SK-N-SH treated with all-trans-retinoic acid at 6 μM for 48 hours (cell line): ENCODE measurements around the gene DIABLO.

Experiments
- ATAC-seq: fragments of 200-7000 bp; cut with Tn5 transposase; 3 replicates; pipeline ENCODE4 v1.9.1; 2020; ENCODE audit warnings: mild to moderate bottlenecking, moderate library complexity
- ARNTL ChIP-seq: fragments of 450-650 bp; formaldehyde crosslinking; IDR thresholded peaks from 2 replicates; pipeline ENCODE4 v1.5.0; 2020; ENCODE audit warnings: low read depth, mild to moderate bottlenecking, moderate library complexity, borderline replicate concordance
- BACH2 ChIP-seq: fragments of 250-450 bp; sonication (Bioruptor Pico); IDR thresholded peaks from 2 replicates; pipeline ENCODE4 v1.9.0; 2021; ENCODE audit warnings: mild to moderate bottlenecking, borderline replicate concordance
- CSDC2 ChIP-seq: fragments of 250-450 bp; sonication (Bioruptor Pico); IDR thresholded peaks from 2 replicates; pipeline ENCODE4 v1.5.0; 2020; ENCODE audit warnings: mild to moderate bottlenecking, moderate library complexity
- ESRRG ChIP-seq: fragments of 250-450 bp; sonication (Bioruptor Pico); IDR thresholded peaks from 2 replicates; pipeline ENCODE4 v1.6.1; 2021; ENCODE audit warnings: mild to moderate bottlenecking
- GLIS3 ChIP-seq: fragments of 250-450 bp; sonication (Bioruptor Pico); IDR thresholded peaks from 2 replicates; pipeline ENCODE4 v1.5.0; 2020; ENCODE audit warnings: mild to moderate bottlenecking, moderate library complexity
- ISL1 ChIP-seq: fragments of 250-450 bp; sonication (Bioruptor Pico); IDR thresholded peaks from 2 replicates; pipeline ENCODE4 v2.1.2; 2022; ENCODE audit warnings: mild to moderate bottlenecking, moderate library complexity
- OSR1 ChIP-seq: fragments of 250-450 bp; sonication (Bioruptor Pico); IDR thresholded peaks from 2 replicates; pipeline ENCODE4 v1.8.0; 2022; ENCODE audit warnings: moderate library complexity, mild to moderate bottlenecking, inconsistent platforms
- PPARA ChIP-seq: fragments of 250-450 bp; sonication (Bioruptor Pico); IDR thresholded peaks from 2 replicates; pipeline ENCODE4 v1.5.0; 2020; ENCODE audit warnings: mild to moderate bottlenecking, borderline replicate concordance
- RARB ChIP-seq: fragments of 250-450 bp; sonication (Bioruptor Pico); IDR thresholded peaks from 2 replicates; pipeline ENCODE4 v1.8.0; 2021; ENCODE audit warnings: mild to moderate bottlenecking, moderate library complexity
- SNAI2 ChIP-seq: fragments of 250-450 bp; sonication (Bioruptor Pico); IDR thresholded peaks from 2 replicates; pipeline ENCODE4 v1.5.0; 2020; ENCODE audit warnings: mild to moderate bottlenecking, moderate library complexity
- TCF4 ChIP-seq: fragments of 250-450 bp; sonication (Bioruptor Pico); IDR thresholded peaks from 2 replicates; pipeline ENCODE4 v1.8.0; 2021; ENCODE audit warnings: mild to moderate bottlenecking, moderate library complexity, borderline replicate concordance
- TOX ChIP-seq: fragments of 250-450 bp; sonication (Bioruptor Pico); IDR thresholded peaks from 2 replicates; pipeline ENCODE4 v1.8.0; 2021; ENCODE audit warnings: mild to moderate bottlenecking, moderate library complexity, borderline replicate concordance
- ZC3H10 ChIP-seq: fragments of 250-450 bp; sonication (Bioruptor Pico); IDR thresholded peaks from 2 replicates; pipeline ENCODE4 v1.5.1; 2021; ENCODE audit warnings: mild to moderate bottlenecking, moderate library complexity
- ZFP3 ChIP-seq: fragments of 250-450 bp; sonication (Bioruptor Pico); IDR thresholded peaks from 2 replicates; pipeline ENCODE4 v1.5.0; 2020; ENCODE audit warnings: mild to moderate bottlenecking, moderate library complexity
- ZFP30 ChIP-seq: fragments of 450-650 bp; formaldehyde crosslinking; IDR thresholded peaks from 2 replicates; pipeline ENCODE4 v1.5.0; 2022; ENCODE audit warnings: mild to moderate bottlenecking, moderate library complexity
- ZNF565 ChIP-seq: fragments of 450-650 bp; formaldehyde crosslinking; conservative IDR thresholded peaks from 2 replicates; pipeline ENCODE4 v1.5.0; 2020; ENCODE audit warnings: low read depth, mild to moderate bottlenecking, moderate library complexity
- ZNF70 ChIP-seq: fragments of 450-650 bp; formaldehyde crosslinking; IDR thresholded peaks from 2 replicates; pipeline ENCODE4 v1.5.0; 2020; ENCODE audit warnings: mild to moderate bottlenecking, moderate library complexity
- ZNF8 ChIP-seq: fragments of 450-650 bp; formaldehyde crosslinking; IDR thresholded peaks from 2 replicates; pipeline ENCODE4 v1.5.0; 2020; ENCODE audit warnings: mild to moderate bottlenecking, moderate library complexity
- TF ChIP-seq, protein P1 (sequence below): fragments of 250-450 bp; sonication (Bioruptor Pico); IDR thresholded peaks from 2 replicates; pipeline ENCODE4 v1.5.1; 2021; ENCODE audit warnings: mild to moderate bottlenecking, moderate library complexity
- TF ChIP-seq, protein P2 (sequence below): fragments of 250-450 bp; sonication (Bioruptor Pico); IDR thresholded peaks from 2 replicates; pipeline ENCODE4 v1.5.1; 2020; ENCODE audit warnings: low read depth, mild to moderate bottlenecking, moderate library complexity
- TF ChIP-seq, protein P3 (sequence below): fragments of 250-450 bp; sonication (Bioruptor Pico); IDR thresholded peaks from 2 replicates; pipeline ENCODE4 v1.8.0; 2020; ENCODE audit warnings: mild to moderate bottlenecking, moderate library complexity, borderline replicate concordance
- TF ChIP-seq, protein P4 (sequence below): fragments of 250-450 bp; sonication (Bioruptor Pico); IDR thresholded peaks from 2 replicates; pipeline ENCODE4 v1.5.0; 2020; ENCODE audit warnings: mild to moderate bottlenecking, moderate library complexity

The DIABLO gene

DNA sequence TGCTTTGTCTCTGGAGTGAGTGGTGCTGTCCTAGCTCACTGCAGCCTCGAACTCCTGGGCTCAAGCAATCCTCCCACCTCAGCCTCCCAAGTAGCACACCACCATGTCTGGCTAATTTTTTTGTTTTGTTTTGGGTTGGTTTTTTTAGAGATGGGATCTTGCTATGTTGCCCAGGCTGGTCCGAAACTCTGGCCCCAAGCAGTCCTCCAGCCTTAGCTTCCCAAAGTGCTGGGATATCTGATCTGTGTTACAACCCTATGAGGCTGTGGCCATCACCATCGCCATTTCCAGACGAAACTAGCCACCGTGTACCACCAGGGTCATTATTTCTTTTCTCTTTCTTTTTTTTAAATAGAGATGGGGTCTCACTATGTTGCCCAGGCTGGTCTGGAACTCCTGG lies 54.5 kb downstream of the DIABLO start:
- TF ChIP-seq ZC3H10 (CRISPR knock-in tag) (no peak), TOX (CRISPR knock-in tag) (no peak), ZNF70 (CRISPR knock-in tag) (no peak), ZFP3 (CRISPR knock-in tag) (no peak), OSR1 (CRISPR knock-in tag) (no peak), ZFP30 (CRISPR knock-in tag) (no peak), RARB (CRISPR knock-in tag) (no peak), ESRRG (CRISPR knock-in tag) (no peak), PPARA (CRISPR knock-in tag) (no peak), ARNTL (CRISPR knock-in tag) (no peak), TCF4 (CRISPR knock-in tag) (no peak), BACH2 (no peak), ZNF565 (CRISPR knock-in tag) (no peak), SNAI2 (no peak), GLIS3 (CRISPR knock-in tag) (no peak)
- TF ChIP-seq, protein P1, sequence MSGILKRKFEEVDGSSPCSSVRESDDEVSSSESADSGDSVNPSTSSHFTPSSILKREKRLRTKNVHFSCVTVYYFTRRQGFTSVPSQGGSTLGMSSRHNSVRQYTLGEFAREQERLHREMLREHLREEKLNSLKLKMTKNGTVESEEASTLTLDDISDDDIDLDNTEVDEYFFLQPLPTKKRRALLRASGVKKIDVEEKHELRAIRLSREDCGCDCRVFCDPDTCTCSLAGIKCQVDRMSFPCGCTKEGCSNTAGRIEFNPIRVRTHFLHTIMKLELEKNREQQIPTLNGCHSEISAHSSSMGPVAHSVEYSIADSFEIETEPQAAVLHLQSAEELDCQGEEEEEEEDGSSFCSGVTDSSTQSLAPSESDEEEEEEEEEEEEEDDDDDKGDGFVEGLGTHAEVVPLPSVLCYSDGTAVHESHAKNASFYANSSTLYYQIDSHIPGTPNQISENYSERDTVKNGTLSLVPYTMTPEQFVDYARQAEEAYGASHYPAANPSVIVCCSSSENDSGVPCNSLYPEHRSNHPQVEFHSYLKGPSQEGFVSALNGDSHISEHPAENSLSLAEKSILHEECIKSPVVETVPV (CRISPR knock-in tag), result no peak
- TF ChIP-seq, protein P2, sequence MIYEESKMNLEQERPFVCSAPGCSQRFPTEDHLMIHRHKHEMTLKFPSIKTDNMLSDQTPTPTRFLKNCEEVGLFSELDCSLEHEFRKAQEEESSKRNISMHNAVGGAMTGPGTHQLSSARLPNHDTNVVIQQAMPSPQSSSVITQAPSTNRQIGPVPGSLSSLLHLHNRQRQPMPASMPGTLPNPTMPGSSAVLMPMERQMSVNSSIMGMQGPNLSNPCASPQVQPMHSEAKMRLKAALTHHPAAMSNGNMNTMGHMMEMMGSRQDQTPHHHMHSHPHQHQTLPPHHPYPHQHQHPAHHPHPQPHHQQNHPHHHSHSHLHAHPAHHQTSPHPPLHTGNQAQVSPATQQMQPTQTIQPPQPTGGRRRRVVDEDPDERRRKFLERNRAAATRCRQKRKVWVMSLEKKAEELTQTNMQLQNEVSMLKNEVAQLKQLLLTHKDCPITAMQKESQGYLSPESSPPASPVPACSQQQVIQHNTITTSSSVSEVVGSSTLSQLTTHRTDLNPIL (CRISPR knock-in tag), result no peak
- TF ChIP-seq, protein P3, sequence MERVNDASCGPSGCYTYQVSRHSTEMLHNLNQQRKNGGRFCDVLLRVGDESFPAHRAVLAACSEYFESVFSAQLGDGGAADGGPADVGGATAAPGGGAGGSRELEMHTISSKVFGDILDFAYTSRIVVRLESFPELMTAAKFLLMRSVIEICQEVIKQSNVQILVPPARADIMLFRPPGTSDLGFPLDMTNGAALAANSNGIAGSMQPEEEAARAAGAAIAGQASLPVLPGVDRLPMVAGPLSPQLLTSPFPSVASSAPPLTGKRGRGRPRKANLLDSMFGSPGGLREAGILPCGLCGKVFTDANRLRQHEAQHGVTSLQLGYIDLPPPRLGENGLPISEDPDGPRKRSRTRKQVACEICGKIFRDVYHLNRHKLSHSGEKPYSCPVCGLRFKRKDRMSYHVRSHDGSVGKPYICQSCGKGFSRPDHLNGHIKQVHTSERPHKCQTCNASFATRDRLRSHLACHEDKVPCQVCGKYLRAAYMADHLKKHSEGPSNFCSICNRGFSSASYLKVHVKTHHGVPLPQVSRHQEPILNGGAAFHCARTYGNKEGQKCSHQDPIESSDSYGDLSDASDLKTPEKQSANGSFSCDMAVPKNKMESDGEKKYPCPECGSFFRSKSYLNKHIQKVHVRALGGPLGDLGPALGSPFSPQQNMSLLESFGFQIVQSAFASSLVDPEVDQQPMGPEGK (CRISPR knock-in tag), result no peak
- TF ChIP-seq, protein P4, sequence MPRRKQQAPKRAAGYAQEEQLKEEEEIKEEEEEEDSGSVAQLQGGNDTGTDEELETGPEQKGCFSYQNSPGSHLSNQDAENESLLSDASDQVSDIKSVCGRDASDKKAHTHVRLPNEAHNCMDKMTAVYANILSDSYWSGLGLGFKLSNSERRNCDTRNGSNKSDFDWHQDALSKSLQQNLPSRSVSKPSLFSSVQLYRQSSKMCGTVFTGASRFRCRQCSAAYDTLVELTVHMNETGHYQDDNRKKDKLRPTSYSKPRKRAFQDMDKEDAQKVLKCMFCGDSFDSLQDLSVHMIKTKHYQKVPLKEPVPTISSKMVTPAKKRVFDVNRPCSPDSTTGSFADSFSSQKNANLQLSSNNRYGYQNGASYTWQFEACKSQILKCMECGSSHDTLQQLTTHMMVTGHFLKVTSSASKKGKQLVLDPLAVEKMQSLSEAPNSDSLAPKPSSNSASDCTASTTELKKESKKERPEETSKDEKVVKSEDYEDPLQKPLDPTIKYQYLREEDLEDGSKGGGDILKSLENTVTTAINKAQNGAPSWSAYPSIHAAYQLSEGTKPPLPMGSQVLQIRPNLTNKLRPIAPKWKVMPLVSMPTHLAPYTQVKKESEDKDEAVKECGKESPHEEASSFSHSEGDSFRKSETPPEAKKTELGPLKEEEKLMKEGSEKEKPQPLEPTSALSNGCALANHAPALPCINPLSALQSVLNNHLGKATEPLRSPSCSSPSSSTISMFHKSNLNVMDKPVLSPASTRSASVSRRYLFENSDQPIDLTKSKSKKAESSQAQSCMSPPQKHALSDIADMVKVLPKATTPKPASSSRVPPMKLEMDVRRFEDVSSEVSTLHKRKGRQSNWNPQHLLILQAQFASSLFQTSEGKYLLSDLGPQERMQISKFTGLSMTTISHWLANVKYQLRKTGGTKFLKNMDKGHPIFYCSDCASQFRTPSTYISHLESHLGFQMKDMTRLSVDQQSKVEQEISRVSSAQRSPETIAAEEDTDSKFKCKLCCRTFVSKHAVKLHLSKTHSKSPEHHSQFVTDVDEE (CRISPR knock-in tag), result no peak
- no peak for ATAC-seq

DNA sequence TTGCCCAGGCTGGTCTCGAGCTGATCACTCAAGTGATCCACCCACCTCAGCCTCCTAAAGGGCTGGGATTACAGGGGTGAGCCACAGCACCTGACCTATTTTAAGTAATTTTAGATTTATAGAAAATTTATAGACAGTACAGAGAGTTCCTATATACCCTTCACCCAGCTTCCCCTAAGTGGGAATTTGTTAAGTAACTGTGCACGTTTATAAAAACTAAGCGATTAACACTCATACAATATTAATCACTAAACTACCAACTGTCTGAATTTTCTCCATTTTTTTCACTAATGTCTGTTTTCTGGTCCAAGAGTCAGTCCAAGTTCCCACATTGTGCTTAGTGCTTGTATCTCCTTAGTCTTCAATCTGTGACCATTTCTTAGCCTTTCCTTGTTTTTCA lies 57.4 kb downstream of the DIABLO start:
- TF ChIP-seq SNAI2 (no peak), ZFP30 (CRISPR knock-in tag) (no peak), ZFP3 (CRISPR knock-in tag) (no peak), CSDC2 (CRISPR knock-in tag) (no peak), BACH2 (no peak), TOX (CRISPR knock-in tag) (no peak), ZNF565 (CRISPR knock-in tag) (no peak), ISL1 (no peak), PPARA (CRISPR knock-in tag) (no peak), ZNF70 (CRISPR knock-in tag) (no peak), ZNF8 (no peak), RARB (CRISPR knock-in tag) (no peak)
- TF ChIP-seq, protein P1 (CRISPR knock-in tag), result no peak
- ATAC-seq, result no peak

DNA sequence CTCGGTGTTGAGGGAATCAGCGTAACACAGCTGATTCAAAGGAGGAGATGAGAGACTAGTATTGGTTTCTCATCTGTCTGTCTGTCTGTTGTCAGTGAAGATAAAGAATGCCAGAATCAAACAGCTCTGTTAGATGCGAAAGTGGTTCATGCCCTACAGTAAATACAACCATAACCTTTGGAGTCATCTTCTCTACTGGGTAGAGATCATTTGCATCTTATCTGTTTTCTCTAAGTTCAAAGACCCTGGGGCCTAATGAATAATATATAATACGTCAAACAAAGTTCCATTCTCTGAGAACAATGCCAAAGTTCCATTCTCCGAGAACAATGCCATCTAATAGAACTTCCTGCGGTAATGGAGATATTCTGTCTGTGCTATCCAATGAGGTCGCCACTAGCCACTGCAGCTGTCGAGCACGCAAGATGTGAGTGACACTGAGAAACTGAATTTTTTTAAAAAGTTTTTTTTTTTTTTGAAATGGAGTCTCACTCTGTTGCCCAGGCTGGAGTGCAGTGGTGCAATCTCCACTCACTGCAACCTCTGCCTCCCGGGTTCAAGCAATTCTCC lies 58.4 kb downstream of the DIABLO start:
- ATAC-seq, result no peak
- no peak for TF ChIP-seq ZNF70 (CRISPR knock-in tag)
- TF ChIP-seq, protein P1 (CRISPR knock-in tag), result no peak
- TF ChIP-seq TOX (CRISPR knock-in tag), result no peak
- TF ChIP-seq, protein P4 (CRISPR knock-in tag), result no peak
- TF ChIP-seq ZFP3 (CRISPR knock-in tag), result no peak
- no peak for TF ChIP-seq OSR1 (CRISPR knock-in tag)
- TF ChIP-seq, protein P2 (CRISPR knock-in tag), result no peak
